HG03432 (cell line): ENCODE results near the gene BCAP29.
"Not testable (repeated sequence)": the region's sequence is repeated elsewhere in the genome, so short reads cannot be mapped to it uniquely, and the experiment has no call there.

ENCODE experiments used
- ATAC-seq: cut with Tn5 transposase; IDR thresholded peaks from one replicate; pipeline ENCODE4 v1.9.1; 2021; ENCODE audit warnings: mild to moderate bottlenecking, moderate library complexity; ENCODE audit not compliant: unreplicated experiment

Gene BCAP29

DNA sequence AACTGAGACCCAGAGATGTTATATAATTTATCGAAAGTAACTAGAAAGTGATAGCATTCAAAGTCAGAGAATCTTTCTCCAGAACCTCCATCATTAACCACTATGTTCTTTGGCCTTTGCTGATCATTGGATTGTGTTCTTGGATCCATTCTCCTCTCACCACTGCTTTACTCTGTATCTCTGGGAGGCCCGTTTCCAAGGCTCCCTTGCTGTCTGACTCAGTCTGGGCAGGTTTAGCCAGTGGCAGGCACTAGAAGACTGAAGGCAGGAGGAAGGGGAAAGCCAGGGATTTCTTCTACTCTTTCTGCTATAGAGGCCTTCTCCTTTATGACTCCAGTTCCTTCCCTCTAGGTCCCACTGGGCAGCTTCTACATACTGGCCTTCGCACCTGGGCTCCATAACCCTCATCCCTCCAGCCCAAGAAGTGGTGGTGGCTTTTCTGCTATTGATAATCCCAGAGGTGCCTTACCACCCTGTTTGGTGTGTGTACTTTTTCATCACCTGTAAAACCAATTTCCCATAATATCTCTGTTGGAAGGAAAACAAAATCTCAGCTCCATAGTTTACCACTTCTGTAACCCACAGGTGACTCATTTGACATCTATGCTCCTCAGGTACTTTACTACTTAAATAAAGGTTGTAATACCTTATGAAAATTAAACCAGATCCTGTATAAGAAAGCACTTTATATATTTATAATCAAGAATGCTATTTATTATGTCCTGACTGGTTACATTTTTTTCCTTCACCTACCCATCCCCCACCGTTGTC lies 36.0 kb downstream of the BCAP29 start:
- ATAC-seq: no peak

DNA sequence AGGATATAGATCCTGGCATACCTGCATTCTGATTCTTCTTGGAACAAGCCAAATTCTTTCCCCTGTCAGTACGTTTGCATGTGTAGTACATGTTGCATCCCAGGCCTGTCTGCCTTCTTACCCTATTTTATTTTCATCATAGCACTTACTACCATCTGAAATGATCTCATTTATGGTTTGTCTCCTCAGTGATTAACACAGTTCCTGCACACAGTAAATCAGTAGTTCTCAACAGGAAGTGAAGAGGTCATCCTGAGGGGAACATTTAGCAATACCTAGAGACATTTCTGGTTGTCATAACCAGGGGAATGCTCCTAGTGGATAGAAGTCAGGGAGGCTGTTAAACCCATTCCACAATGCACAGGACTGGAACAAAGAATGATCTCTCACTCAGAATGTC lies 42.4 kb downstream of the BCAP29 start:
- no peak for ATAC-seq

DNA sequence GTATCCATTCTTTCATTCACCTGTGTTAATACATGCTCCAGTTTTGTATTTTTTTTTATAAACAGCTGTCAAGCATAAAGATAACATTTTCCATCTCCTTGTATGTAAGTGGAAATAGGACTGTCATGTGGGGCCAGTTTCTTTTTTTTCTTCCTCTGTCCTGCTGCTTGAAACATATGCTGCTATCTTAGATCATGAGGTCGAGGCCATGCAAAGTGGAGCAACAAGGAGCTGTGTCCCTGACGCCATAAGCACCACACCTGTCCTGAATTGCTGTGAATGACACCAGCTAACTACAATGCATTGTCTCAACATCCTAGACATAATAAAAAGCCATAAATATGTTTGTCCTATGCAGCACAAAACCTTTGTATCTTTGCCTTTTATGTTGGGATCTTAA lies 42.8 kb downstream of the BCAP29 start:
- ATAC-seq: no peak

- ATAC-seq: no peak
Observed at GRCh38 chr7:107627002-107627401, 47.0 kb downstream of the BCAP29 start.

DNA sequence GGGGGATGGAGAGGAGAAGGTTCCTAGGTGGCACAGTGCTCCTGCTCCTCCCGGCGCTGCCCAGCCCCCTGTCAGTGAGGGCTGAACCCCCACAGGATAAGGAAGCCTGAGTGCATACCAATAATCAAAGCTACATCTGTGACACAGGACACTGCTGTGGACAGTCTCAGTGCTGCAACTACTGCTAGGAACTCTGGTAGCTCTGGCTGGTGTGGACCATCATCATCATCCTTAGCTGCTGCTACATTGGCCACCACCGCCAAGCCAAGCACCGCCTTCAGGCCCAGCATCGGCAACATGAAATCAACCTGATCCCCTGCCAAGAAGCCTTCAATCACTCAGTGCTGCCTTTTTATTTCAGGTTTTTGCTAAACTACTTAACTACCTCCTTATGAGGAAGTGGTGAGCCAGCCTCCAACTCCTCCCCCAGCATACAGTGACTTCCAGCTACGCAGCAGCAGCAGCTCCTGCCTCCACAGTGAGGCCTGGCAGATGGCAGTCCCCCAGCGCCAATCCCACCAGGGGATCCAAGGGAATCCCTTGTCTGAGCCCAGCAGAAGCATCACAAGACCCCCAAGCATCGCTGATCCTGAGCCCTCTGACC lies 48.5 kb downstream of the BCAP29 start:
- no peak for ATAC-seq

DNA sequence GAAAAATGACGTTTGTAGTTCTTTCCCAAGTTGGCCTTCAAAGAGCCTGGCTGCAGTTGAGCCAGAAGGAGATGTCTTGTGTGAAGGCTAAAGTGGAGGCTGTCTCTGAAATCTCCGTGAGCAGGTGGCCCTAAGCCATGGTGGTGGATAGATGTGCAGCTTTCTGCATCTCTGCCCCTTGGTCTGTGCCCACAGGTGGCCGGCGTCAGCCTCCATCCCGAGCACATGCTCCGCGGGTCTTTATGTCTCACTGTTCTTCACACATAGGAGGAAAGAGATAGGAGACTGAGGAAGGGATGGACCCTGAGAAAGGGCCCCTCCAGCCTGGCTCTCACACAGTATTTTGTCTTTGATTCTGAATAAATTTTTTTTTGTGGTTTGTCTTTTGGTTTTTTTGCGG lies 50.3 kb downstream of the BCAP29 start:
- ATAC-seq: no peak

GRCh38 chr7:107631588-107632491 lies 51.8 kb downstream of the BCAP29 start:
- ATAC-seq: no peak

DNA sequence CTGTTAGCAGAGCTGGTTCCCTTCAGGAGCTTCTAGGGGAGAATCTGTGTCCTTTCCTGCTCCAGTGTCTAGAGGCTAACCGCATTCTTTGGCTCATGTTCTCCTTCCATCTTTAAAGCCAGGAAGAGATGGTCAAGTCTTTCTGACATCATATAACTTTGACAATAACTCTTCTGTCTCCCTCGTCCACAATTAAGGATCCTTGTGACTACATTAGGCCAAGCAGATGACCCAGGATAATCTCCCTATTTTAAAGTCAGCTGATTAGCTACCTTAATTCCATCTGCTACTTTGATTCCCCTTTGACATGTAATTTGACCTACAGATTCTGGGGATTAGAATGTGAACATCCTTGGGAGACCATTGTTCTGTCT lies 52.4 kb downstream of the BCAP29 start:
- no peak for ATAC-seq

- ATAC-seq: peak; percentile 95
Observed at GRCh38 chr7:107638594-107638993, 58.5 kb downstream of the BCAP29 start.

DNA sequence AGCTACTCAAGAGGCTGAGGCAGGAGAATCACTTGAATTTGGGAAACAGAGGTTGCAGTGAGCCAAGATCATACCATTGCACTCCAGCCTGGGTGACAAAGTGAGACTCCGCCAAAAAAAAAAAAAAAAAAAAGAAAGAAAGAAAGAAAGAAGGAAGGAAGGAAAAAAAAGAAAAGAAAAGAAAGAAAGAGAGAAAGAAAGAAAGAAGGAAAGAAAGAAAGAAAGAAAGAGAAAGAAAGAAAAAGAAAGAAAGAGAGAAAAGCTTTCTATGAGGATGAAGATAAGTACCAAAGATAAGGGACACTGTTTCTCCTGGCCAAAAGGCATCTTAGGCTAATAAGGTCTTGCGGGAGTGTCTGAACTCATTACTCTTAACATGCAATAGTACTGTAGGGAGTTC lies 59.0 kb downstream of the BCAP29 start:
- ATAC-seq: not testable (repeated sequence)

DNA sequence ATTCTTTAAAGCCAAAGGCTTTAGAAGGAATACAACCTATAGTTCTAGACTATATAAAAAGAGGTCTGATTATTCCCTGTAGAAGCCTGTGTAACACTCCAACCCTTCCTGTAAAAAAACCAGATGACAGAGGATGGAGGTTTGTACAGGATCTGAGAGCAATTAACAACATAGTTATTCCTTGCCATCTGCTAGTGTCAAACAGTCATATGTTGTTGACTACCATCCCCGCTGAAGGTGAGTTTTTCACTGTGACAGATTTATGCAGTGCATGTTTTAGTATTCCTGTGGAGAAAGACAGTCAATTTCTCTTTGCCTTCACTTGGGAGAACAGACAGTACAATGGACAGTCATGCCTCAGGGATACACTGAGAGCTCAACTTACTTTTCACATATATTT lies 61.6 kb downstream of the BCAP29 start:
- ATAC-seq: no peak

DNA sequence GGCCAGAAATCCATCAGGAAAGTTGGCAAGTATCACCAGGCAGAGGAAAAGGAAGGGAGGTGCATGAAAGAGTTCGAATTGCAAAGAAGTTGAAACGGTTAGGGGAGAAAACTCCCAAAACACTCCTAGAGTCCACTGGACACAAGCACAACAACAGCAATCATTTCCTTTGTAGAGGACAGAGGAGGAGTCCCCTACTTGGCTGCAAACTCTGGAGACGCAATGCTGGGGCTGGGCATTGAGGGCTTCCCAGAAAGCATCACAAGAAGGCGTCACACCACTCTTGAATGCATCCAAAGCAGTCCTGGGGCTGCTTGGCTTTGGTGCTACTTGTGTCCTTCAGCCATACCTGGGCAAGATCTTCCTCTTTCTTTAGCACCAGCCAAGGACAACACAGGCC lies 62.5 kb downstream of the BCAP29 start:
- no peak for ATAC-seq

GRCh38 chr7:107643407-107643806 lies 63.4 kb downstream of the BCAP29 start:
- ATAC-seq: no peak

GRCh38 chr7:107643938-107644308 lies 63.9 kb downstream of the BCAP29 start:
- no peak for ATAC-seq

DNA sequence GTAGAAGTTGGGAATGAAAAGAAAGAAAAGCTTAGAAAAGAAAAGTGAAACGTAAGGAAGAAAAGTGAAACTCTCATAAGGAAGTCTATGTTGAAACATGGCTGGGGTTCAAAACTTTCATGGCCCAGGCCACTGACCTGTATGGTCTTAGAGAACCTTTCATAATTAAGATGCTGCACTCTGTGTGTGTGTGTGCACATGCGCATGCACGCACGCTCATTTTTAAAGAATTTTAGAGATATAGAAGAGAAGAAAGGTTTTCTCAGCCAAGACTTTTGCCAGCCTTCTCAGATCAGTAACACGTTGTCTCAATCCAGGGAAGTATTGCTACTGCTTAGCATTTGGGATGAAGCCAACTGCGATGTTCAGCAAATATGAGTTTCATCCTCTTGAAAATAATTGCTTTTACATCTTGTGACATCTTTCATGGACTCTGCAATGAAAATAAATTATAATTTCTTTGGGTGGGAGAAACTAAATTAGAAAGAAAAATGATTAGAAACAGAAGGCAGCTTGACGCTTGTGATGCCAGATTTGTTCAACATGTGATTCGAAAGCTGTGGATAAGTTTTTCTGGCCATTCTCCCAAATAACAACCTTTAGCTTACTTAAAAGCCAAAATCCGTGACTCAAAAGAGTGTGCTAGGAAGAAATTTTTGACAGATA lies 64.4 kb downstream of the BCAP29 start:
- ATAC-seq: no peak

- no peak for ATAC-seq
Observed at GRCh38 chr7:107652642-107653041, 72.6 kb downstream of the BCAP29 start.

DNA sequence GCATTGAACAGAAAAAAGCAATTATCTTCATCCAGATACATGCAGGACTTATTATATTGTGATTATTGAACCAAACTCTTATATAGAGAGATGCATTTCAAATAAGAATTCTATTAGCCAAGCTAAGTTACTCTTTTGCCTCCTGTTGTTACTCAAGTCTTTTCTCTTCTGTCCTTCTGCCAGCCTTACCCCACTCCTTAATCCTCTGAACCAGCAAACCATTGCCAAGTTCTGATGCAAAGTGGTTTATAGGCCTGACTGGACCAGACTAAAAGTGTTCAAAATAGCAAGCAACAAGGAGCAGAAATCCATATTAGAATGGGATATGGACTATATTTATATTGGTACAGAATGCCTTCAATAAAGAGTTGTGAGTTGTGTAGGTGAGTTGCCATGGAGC lies 78.4 kb downstream of the BCAP29 start:
- ATAC-seq: no peak

DNA sequence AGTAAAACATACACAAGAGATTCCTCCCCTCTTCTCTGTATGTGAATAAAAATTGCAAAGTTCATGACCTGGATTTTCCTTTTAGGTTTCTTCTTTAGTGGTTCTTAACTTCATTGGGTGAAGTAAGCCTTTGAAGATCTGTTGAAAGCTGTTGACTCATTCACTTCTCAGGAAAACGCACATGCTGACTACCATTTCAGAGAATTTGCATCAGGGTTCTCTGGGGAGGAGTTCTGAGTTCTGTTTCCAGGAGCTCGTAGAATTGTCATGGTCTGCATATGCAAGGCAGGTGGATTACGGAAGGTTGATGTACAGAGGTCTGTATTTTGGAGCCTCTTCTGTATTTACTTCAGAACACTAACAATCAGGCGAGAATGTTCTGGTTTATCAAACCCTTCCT lies 79.6 kb downstream of the BCAP29 start:
- peak; percentile 31 for ATAC-seq

DNA sequence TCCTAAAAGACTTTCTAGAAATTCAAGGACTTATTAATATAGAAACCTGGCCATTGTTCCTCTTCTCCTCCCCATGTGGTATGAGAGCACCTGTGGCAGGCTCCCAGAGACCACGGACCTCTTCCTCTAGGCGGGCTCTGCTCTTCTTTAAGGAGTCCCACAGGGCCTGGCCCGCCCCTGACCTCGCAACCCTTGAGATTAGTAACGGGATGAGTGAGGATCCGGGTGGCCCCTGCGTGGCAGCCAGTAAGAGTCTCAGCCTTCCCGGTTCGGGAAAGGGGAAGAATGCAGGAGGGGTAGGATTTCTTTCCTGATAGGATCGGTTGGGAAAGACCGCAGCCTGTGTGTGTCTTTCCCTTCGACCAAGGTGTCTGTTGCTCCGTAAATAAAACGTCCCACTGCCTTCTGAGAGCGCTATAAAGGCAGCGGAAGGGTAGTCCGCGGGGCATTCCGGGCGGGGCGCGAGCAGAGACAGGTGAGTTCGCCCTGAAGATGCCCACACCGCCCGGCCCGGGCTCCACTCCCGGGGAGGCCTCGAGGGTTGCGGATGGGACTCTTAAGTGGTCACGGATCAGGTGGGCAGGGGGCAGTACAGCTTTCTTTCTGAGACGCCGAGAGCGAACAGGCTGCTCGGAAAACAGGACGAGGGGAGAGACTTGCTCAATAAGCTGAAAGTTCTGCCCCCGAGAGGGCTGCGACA lies 80.5 kb downstream of the BCAP29 start, which contains the start of gene SLC26A4:
SLC26A4 (plus strand) TSS at position 448 of the 700 bp plus-strand sequence. CDS start 814 bp downstream, outside the sequence.
- ATAC-seq: peak; percentile 55

DNA sequence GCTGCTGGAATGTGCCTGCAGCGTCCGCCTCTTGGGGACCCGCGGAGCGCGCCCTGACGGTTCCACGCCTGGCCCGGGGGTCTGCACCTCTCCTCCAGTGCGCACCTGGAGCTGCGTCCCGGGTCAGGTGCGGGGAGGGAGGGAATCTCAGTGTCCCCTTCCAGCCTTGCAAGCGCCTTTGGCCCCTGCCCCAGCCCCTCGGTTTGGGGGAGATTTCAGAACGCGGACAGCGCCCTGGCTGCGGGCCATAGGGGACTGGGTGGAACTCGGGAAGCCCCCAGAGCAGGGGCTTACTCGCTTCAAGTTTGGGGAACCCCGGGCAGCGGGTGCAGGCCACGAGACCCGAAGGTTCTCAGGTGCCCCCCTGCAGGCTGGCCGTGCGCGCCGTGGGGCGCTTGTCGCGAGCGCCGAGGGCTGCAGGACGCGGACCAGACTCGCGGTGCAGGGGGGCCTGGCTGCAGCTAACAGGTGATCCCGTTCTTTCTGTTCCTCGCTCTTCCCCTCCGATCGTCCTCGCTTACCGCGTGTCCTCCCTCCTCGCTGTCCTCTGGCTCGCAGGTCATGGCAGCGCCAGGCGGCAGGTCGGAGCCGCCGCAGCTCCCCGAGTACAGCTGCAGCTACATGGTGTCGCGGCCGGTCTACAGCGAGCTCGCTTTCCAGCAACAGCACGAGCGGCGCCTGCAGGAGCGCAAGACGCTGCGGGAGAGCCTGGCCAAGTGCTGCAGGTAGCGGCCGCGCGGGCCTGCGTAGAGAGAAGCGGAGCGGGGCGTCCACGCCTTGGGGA lies 81.2 kb downstream of the BCAP29 start:
- ATAC-seq: peak; percentile 65
